ENCODE results near the gene NKIRAS1.
"Not testable (repeated sequence)": the region's sequence is repeated elsewhere in the genome, so short reads cannot be mapped to it uniquely, and the experiment has no call there.

Gene NKIRAS1

DNA sequence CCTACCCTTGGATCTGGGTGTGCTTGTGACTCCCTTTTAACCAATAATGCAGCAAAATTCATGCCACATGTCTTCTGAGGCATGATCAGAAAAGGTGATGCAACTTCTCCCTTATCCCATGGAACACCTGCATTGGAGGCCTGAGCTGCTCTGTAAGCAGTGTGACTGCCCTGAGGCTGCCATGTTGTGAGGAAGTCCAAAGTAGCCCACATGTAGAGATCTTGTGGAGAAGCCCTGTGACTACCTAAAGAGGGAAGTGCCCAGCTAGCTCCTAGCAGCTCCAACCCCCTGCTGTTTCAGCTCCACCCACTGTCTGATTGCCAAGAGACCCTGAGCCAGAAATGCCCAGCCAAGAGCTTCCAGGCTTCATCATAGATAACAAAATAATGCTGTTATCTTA is 21.9 kb upstream of the NKIRAS1 start:
- no peak for DNase-seq

DNA sequence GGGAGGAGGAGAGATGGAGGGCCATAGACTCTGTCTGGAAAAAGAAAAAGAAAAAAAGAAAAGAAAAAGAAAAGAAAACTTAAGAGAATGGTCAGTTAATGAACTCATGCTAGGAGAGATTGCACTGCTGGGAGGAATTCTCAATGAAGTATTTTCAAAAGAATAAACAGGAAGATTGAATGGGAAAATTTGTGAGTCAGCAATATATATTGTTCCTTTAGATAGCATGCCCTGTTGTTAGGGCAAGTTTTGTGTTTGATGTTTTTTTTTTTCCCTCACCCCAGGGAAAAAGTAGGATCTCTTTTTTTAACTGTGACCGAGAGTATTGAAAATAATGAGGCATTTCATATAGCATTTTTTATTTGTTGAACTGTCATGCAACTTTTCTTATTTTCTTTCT is 20.5 kb upstream of the NKIRAS1 start:
- no peak for DNase-seq

DNA sequence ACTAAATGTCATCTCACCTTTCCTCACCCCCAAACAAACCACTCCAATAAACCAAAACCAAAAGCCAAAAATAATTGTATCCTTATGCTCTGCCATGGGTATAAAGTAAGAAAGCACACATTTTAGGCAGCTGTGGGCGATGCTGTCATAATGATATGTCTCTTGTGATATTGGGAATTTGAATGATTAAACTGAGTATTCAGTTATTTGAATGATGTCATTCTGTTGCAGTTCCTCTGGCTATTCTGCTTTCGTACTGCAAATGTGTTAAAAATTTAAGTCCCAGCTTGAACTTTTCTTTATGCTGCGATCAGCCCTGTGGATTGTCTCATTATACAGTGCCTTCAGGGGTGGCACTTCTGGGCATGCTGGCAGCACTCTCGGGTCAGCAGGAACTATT is 17.5 kb upstream of the NKIRAS1 start:
- no peak for DNase-seq

DNA sequence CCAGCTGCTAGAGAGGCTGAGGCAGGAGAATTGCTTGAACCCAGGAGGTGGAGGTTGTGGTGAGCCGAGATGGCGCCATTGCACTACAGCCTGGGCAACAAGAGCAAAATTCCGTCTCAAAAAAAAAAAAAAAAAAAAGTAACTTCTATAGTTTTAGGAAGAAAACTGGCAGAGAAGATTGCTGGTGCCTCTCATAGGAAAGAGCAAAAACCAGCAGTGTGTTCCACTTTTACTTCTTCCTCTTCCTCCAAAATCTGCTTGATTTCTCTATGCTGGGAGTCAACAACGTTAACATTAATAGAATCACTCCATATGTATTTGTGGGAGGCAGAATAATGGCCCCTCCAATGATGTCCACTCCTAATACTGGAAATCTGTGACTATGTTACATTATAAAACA is 15.8 kb upstream of the NKIRAS1 start:
- DNase-seq, result no peak

DNA sequence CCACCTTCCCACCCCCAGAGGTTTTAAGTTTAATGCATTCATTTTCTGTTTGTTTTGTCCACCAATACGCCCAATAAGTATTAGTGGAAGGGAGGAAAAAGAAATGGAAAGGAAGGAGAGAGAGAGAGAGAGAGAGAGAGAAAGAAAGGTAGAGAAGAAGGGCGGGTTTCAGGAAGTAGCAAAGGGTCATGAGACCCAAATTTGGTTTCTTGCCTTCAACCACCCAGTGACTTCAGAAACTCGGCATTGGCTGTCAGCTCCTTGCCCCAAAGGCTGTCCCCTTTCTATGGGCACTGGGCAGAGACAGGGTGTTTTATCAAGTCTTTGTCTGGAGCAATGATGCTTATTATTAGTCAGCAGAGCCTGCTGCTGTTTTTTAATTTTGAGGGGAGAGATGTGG is 14.8 kb upstream of the NKIRAS1 start:
- DNase-seq, result no peak

DNA sequence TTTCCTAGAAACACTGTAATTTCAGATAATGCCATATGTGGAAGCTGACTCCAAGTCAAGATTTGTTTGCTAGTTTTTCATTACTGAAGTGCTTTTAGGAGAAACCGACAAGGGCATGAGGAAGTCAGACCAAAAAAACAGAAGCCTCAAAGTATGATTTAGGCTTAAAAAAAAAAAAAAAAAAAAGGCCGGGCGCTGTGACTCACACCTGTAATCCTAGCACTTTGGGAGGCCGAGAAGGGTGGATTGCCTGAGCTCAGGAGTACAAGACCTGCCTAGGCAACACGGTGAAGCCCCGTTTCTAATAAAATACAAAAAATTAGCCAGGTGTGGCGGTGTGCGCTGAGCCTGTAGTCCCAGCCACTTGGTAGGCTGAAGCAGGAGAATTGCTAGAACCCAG is 11.7 kb upstream of the NKIRAS1 start:
- no peak for DNase-seq

DNA sequence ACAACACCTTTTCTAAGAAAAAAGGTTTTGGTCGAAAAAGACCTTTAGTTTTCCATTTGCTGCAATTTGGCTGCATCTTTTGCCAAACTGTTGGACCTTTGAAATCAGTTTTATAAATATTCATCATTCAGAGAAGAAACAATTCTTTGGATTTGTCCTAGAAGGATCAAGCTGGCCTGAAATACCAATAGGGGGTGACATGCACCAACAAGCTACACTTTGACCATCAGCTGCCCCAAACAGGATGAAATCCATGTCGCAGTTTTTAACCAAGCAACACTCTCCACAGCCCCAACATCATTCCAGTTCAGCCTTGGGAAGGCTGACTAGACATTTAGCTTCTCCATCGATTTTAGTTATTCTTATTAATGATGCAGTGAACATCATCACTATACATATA is 9.9 kb upstream of the NKIRAS1 start:
- no peak for DNase-seq

DNA sequence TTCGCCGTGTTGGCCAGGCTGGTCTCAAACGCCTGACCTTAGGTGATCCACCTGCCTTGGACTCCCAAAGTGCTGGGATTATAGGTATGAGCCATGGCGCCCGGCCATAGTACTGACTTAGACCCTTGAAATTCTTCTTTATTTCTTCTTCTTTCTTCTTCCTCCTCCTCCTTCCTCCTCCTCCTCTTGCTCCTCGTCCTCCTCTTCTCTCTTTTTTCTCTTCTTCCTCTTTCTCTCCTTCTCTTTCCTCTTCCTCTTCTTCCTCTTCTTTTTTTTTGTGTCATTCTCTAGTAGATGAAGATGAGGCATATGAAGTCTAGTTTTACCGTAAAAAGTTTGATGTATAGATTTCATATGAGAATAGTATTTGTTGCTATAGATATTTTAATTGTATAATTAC is 9.5 kb upstream of the NKIRAS1 start:
- no peak for DNase-seq

DNA sequence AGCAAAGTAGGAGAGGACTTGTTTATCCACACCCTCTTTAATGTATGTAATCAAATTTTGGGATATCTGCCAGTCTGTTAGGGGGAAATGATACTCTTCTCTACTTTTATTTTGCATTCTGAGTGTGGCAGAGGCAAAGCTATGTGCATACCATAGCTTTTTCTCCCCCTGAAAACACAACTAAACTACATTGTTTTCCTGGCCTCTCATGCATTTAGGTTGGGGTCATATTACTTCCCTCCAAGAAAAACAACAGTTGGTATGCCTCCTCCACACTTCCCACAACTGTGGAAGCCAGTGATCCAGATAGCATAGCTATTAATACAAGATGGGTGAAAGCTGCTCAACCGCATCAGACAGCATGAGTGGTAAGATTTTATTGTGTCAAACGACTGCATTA is 7.0 kb upstream of the NKIRAS1 start:
- DNase-seq, result no peak

DNA sequence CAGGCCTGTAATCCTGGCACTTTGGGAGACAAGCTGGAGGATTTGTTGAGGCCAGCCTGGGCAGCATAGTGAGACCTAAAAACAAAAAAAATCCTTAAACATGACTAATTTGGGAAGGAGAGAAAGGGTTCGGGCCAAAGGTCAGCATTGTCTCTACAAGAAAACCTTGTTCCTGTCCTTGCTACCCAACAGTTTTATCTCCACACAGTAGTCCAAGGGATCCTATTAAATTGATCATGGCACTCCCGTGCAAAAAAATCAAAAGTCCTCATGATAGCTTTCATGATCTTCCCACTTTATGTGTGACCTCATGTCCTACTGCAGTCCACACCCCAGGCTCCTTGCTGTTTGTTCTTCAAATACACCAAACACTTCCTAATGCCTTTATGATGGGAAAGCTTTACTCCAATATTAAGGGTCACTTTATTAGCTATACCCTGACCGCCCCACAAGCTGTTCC is 4.3 kb upstream of the NKIRAS1 start:
- no peak for DNase-seq

DNA sequence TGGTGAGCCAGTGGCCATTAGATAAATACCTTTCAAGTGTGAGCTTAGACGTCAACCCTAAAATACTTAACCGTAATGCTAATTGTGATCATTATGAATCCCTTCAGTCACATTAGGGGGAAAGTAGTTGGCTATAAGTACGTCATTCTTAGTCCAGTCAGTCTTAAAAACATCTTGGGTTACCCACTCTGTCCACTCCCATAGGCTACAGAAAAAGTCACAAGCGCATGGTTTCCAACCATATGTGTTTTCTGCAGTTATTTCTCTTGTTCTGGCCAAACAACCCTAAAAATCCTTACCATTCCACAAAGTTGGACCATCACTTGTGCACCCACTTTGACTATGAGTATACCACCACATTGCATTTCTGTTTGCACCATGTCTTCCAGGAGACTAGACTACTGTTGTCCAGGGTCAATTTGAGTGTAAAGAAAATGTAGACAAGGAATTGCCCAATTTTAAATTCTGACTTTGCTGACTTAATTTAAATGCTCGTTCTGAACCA is 3.4 kb upstream of the NKIRAS1 start:
- no peak for DNase-seq

DNA sequence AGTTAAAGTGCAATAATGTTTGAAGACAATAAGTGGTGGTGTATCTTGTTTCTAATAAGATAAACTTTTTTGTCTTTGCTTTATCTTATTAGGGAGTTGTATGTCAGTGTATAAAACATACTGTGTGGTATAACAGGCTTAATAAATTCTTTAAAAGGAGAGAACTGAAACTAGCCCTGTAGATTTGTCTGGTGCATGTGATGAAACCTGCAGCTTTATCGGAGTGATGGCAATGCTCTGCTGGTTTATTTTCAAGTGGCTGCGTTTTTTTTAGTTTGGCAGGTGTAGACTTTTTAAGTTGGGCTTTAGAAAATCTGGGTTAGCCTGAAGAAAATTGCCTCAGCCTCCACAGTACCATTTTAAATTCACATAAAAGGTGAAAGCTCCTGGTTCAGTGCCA is 2.8 kb upstream of the NKIRAS1 start:
- no peak for DNase-seq

DNA sequence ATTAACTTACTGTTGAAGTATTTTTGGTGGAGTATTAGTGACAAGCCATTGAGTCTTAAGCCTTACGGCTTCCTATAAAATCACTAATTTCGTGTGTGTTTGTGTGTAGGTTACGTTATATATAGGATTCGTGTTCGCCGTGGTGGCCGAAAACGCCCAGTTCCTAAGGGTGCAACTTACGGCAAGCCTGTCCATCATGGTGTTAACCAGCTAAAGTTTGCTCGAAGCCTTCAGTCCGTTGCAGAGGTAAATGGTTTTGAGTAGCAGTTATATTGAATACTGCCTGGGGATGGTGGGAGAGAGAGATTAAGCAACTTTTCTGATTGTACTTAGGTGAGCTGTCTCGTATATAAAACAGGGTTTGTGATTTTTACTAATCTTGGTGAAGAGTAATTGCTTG is 1.5 kb upstream of the NKIRAS1 start:
- not testable (repeated sequence) for DNase-seq

DNA sequence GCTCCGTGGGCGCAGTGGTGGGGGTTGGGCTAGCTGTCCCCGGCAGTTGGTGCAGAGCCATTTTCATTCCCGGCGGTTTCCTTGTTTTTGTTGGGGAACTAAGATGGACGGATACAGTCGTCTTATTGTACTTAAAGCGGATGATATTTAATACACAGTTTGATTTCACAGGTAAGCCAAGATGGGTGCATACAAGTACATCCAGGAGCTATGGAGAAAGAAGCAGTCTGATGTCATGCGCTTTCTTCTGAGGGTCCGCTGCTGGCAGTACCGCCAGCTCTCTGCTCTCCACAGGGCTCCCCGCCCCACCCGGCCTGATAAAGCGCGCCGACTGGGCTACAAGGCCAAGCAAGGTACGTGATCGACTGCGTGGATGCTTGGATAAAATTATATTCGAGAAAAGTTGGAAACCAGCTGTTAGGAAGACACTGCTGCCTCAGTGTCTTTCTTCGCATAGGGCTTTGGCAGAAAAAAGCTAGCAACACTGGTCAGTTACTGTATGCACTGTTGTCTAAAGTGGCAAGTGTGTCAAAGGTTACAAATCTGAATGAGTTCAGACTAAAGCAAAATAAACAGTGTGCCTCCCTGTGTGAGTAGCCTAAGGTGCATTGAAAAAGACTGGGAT is 1.0 kb upstream of the NKIRAS1 start:
- DNase-seq, result not testable (repeated sequence)

DNA sequence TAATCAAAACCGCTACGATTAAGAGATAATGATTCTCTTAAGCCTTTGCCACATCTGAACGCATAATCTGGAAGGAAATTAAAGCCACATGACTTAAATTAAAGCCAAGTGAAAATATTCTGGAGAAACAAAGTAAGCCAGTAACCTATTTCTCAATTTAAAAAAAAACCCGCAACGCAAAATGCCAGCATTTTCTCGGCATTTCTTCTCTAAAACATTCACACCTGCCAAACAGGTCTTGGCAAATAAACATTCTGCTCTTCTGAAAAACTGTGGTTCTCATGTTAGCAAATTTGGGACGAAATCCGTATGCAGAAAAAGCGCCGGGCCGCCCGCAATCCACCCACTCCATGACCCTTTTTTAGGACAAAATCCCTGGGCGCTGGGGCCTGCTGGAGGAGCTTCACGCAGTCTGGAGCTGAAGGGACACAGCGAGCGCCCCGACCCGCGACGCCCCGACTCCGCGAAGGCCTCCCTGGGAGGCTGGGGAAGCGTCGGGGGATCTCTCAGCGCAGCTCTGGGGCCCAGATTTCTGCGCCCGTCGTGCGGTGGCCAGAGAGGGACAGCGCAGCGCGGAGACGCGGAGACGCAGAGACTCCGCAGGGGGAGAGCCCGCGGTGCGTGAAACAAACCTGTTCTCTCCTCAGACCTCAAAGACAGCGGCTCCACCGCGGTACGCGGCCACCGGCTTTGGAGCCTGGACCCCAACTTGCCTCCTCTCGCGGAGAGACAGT is 471 bp downstream of the NKIRAS1 start:
- DNase-seq, result no peak

DNA sequence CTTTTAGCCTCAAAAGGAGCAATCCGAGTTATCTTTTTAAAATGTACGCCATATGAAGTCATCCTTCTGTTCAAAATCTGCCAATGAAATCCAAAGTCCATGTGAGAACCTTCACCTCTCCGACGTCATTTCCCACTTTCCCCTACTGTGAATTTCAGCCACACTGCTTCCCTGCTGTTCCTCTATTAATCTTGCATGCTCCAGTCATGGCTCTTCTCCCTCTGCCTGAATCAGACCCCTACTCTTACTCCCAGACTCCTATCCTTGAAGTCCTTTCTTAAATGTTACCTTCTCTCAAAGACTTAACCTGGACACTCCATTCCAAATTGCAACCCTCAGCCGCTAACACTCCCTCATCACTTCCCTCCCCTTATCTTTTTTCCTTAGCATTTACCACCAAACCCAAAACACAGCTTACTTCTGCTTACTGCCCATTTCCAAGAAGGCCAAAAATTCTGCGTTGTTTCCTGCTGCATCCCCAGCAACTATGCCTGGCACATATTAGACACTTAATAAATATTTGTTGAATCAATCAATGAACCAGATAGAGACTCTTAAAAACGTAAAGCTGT is 1.2 kb downstream of the NKIRAS1 start:
- DNase-seq, result no peak

DNA sequence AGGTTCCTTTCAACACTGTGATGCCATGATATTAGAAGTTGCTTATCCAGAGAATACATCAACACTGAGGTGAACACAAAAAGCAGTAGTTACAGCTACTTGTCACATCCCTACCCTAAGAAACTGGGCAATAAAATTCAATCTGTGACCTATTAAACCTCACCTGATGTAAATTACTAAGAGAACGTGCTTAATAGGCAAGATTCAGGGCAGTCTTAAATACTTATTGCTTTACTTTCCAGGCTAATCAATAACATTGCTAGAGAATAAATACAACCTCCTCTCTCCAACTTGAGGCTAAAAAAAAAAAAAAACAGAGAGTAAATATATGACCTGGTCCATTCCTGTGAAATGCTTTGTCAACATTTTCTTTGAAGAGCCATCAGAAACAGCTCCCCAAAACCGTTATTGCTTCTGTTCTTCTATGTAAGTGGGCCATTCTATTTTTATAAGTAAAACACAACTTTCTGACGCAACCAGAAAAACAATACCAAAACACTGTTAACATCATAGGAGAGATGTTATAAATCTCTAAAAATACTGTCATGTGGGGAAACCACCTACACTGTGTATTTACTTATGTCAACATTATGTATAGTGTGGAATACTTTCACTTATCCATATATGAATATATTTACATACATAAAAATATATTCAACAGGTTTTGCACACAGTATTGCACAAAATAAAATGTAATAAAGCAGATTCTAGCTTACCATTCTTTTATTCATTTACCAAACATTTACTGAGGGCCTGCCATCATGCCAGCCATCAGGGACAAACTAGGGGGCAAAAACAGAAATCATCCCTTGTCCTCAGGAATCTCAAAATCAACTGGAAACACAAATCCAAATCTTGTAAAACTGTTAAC is 2.7 kb downstream of the NKIRAS1 start:
- no peak for DNase-seq

DNA sequence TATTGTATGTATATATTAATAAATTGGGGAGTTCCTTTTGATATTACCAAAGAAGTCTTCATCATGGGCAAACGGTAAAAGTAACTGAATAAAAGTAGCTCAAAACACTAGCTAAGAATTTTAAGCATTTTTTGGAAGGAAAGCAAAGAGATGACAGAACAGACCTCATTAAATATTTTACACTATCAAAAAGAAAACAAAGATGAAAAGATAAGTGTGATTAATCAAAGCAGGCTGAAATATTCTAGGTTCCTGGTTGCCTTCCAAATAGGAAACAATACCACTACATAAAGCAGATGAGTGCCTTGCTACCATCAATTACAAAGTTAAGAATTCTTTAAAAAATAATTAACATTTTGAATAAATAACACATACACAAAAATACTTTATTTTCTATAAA is 3.6 kb downstream of the NKIRAS1 start:
- DNase-seq, result no peak

DNA sequence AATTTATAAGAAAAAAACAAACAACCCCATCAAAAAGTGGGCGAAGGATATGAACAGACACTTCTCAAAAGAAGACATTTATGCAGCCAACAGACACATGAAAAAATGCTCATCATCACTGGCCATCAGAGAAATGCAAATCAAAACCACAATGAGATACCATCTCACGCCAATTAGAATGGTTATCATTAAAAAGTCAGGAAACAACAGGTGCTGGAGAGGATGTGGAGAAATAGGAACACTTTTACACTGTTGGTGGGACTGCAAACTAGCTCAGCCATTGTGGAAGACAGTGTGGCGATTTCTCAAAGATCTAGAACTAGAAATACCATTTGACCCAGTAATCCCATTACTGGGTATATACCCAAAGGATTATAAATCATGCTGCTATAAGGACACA is 4.5 kb downstream of the NKIRAS1 start:
- DNase-seq, result not testable (repeated sequence)

DNA sequence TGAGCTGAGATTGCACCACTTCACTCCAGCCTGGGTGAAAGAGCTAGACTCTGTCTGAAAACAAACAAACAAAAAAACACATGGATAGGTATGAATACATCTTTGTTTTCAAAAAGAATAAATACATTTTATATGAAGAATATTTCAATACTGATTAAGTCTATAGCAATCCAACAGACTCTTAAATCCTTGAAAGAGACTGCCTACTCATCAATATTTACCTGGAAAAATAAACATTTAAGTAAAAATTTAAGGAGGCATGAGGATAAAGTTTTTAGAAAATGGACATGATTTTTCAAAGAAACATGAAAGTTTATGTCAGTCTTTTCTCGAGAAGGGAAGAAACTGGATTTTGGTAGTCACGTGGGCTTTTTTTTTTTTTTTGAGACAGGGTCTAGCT is 5.4 kb downstream of the NKIRAS1 start:
- DNase-seq, result no peak

DNA sequence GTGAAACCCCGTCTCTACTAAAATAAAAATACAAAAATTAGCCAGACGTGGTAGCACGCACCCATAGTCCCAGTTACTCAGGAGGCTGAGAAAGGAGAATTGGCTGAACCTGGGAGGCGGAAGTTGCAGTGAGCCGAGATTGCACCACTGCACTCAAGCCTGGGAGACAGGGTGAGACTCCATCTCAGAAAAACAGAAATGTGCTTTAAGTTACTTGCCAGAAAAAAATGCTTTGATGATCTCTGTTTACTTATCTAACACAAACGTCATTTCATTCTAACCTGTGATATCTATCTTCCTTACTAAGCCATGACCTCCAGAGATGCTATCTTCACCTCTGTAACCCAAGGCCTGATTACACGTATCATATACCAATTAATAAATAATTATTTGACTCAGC is 7.4 kb downstream of the NKIRAS1 start:
- no peak for DNase-seq

DNA sequence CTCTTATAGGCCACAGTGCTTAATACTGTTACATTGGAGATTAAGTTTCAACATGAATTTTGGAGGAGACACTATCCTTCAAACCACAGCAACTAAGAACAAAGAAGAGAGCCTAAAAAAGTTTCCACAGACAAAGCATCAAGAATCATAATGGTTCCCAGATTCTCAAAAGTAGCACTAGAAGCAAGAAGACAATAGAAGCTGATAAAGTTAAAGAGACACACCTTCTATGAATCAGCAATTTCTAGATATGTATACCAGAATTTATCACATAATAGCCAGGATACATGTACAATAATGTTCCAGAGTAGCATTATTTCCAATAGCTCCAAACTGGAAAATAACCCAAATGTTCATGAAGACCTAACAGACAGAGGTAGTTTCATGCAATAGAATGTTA is 12.2 kb downstream of the NKIRAS1 start:
- DNase-seq, result no peak

DNA sequence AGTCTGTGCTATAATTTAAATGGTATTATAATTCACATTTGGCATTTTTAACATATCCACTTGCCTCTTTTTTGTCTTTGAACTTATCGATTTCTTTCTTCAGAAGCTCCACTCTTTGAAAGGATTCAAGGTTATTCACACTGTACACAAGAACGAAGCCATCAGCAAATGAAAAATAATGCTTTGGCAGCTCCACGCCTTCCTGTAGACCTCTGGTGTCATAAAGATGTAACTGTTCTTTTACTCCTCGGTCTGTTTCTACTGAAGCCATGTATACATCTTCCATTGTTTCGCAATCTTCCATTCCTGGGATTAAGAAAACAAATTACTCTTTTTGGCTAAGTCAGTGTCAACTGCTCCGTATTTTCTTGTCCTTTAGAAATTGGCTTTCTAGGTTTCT is 16.0 kb downstream of the NKIRAS1 start:
- DNase-seq, result no peak
